A549 treated with ZK216348 at 1 μM for 4 hours (cell line): ENCODE data around the gene LMOD1. TPM values are rescaled to one million over a fixed set of nuclear protein-coding genes. Genes with fewer than 3 reads are reported as not detected.

Source experiments
- total RNA-seq: library from RNA; stranded (reverse); fragments of 200-300 nt; extraction: Qiagen RNA extraction; gene quantifications from 5 replicates; pipeline ENCODE4 v1.2.3, GENCODE V29; 2022; ENCODE audit warnings: low read depth

LMOD1 gene
- total RNA-seq: not detected in 5 replicates

DNA sequence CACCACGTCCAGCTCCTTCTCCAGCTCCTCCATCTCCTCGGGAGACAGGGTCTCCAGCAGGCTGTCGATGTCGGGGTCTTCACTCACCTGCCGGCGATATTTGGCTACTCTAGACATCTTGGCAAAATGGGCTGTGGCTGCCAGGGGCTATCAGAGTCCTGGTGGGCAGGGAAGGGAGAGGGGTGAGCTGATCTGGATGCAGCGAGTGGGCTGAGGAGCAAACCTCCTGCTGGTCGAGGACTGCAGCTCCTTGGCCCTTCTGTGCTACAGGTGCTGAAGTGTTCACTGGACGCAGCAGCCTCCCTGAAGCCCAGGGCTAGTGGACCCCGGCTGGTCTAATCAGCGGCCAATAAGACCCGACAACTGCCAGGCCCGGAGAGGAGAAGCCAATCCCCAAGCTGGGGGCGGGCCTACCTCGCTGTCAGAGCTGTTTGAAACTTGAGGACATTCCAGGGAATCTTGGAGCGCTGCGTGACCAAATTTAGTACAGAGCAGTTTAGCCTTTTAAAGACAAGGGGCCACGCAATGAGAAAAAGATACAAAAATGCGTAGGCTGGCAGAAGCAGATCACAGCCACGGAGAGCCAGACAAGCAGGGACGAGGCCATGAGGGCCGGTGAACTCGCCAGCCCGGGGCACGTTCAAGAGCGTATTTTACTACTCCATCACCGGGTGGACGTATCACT is at the start of gene LMOD1:
LMOD1 (minus strand) TSS at position 325 of the 685 bp plus-strand sequence; CDS start at position 117, 208 bp downstream.

GRCh38 chr1:201982623-201983379 is 36.5 kb upstream of the LMOD1 start, which contains the start of gene RNPEP:
Gene RNPEP, plus strand, starts transcription at chr1:201982648. Its CDS starts 19 bp downstream, at chr1:201982667.

DNA sequence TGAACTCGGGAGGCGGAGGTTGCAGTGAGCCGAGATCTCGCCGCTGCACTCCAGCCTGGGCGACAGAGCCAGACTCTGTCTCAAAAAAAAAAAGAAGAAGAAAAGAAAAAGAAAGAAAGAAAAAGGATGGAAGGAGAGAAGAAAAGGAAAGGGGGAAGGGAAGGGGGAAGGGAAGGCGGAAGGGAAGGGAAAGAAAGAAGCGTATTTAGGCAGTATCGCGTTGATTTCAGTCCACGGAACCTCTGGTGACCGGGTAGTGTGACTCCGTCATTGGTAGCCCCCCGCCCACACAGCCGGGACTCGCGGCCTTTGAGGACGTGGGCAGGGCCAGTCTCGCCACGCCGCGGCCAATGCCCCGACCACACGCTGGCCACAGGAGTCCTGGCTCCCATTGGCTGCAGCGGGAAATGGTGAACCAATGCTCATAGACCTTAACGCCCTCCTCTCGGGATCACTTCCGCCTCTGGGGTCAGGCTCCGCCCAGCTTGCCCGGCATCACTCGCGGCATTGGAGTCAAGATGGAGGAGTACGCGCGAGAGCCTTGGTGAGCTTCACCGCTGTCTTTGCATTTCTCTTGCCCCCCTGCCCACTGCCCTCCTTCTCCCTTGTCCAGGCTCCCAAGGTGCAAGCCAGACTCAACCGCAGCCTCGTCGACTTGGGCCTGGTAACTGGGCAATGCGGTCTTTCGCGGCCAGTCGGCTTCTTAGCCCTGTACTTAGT is 8.8 kb upstream of the LMOD1 start, which contains the start of gene TIMM17A:
TIMM17A (plus strand) TSS at position 495 of the 720 bp plus-strand sequence; CDS start at position 519, 24 bp downstream.

DNA sequence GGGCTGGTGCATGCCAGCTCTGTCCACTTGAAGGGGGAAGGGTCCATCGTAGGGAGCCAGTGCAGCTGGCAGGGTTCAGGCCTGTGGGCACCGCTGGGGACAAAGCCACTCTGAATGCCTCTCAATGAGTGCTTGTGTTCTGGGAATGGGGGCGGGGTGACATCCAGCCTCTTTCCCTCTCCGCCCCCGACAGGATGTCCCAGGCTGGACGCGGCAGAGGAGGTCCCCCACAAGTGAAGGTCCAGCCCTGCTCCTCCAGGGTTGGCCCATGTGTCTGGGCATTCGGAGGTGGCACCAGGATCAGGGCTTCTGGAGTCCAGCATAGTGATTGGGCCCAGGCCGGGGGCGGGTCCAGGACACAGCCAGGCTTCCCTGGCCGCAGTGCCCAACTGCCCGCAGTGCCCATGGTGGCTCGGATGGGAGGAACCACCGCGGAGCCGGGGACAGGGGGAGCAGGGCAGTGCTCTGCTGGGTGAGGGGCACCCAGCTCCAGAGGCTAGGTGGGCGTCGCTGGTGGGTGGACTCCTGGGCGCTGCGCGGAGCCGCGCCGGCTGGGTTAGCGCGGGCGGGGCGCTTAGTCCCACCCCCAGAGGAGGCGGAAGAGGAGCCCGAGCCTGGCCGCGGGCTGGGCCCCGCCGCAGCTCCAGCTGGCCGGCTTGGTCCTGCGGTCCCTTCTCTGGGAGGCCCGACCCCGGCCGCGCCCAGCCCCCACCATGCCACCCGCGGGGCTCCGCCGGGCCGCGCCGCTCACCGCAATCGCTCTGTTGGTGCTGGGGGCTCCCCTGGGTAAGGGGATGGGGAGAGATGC is 57.9 kb downstream of the LMOD1 start, which contains the start of gene SHISA4:
SHISA4 (plus strand) TSS at position 617 of the 808 bp plus-strand sequence; CDS start at position 714, 97 bp downstream.

Other genes starting within 250 kb of the LMOD1 start
- 33.2 to 46.0 TPM (median 40.5 TPM) in 5 replicates for gene IPO9, start 117.4 kb downstream of the LMOD1 start, total RNA-seq
- gene SHISA4, start 57.6 kb downstream of the LMOD1 start, total RNA-seq: 10.7 to 19.6 TPM (median 17.4 TPM) in 5 replicates
- 87.5 to 168 TPM (median 99.8 TPM) in 5 replicates for gene TIMM17A, start 9.0 kb upstream of the LMOD1 start, total RNA-seq
- gene RNPEP, start 36.1 kb upstream of the LMOD1 start, total RNA-seq: 76.3 to 91.5 TPM (median 86.8 TPM) in 5 replicates
- 176 to 238 TPM (median 207 TPM) in 5 replicates for gene ELF3, start 64.0 kb upstream of the LMOD1 start, total RNA-seq
- gene GPR37L1, start 176.4 kb upstream of the LMOD1 start, total RNA-seq: 0.13 to 0.18 TPM (median 0.15 TPM) in 5 replicates
- 43.2 to 55.8 TPM (median 50.6 TPM) in 5 replicates for gene ARL8A, start 198.2 kb upstream of the LMOD1 start, total RNA-seq
- 0.05 to 0.26 TPM in 2 of 5 replicates, not detected in the others for gene PTPN7, start 214.1 kb upstream of the LMOD1 start, total RNA-seq
- 0.40 to 1.8 TPM (median 0.62 TPM) in 5 replicates for gene LGR6, start 247.3 kb upstream of the LMOD1 start, total RNA-seq